NCI-H82 treated with DMSO at 0.1 percent for 48 hours (cell line): Measurements from ENCODE around the gene TACR1.
"Not testable (repeated sequence)": the region's sequence is repeated elsewhere in the genome, so short reads cannot be mapped to it uniquely, and the experiment has no call there.

Experiments
- DNase-seq: peaks from one replicate; lab custom pipeline; 2025; ENCODE audit not compliant: unreplicated experiment; lab: John Stamatoyannopoulos, UW

TACR1 gene

GRCh38 chr2:75195076-75195691 lies 4.1 kb downstream of the TACR1 start:
- DNase-seq = no peak

DNA sequence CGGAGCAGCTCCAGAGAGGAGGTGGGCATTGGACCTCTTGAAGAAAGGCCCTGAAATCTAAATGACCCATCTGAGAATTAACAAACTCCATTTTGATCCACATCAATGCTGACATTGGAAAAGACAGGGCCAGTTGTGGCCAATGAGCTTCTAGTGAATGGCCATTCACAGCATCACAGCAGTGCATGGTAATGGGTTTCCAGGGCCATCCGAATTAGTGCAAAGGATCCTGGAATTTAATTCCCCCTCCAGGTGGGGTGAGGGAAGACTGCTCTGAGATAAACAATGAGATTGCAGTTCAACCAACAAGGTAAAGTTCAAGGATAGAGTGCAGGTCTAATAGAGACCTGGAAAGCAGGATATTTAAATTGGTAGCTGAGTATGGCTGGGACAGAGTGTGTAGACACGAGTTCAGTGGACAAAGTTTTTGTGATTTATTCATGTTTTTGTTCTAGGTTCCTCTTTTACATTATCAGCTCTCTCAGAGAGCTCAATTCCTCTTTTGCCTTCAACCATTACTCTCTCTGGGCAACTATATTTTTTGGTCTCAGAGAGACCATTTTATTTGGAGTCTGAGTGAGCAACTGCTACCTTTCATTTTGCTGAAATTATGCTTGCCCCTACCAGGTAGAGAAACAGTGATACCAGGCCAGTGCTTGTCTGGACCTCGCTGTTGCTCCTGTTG lies 5.0 kb downstream of the TACR1 start:
- DNase-seq = no peak

DNA sequence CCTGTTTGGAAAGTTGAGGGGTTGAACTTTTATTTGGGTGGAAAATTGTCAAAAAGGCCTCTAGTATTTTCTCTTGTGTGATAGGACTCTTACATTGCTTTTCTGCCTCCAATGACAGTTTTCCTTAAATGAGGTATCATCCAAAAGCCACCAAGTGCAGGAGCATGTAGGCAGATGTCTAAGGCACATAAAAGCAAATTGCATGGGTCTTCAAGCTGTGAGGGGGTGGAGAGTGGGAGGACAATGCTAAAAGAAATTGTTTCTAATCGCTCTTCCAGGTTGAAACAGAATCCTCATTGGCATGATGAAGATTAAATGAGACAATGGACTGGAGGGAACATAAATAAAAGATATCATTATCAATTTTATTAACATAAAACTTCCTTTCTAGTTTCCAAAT lies 6.8 kb downstream of the TACR1 start:
- no peak for DNase-seq

GRCh38 chr2:75190271-75190990 lies 8.9 kb downstream of the TACR1 start:
- no peak for DNase-seq

- DNase-seq = no peak
Observed at GRCh38 chr2:75186821-75187220, 12.5 kb downstream of the TACR1 start.

DNA sequence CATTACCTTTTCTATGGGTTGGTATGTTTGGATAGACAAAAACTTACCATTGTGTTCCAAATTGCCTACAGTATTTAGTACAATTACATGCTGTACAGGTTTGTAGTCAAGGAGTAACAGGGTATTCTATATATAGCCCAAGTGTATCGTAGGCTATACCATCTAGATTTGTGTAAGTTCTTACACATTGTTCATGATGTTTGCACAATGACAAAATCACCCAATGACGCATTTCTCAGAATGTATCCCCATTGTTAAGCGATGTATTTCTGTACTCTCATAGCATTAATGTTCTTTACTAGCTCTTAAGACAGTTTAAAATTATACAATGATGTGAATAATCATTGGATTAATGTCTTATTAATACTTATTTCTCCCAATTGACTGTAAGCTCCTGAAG lies 16.7 kb downstream of the TACR1 start:
- no peak for DNase-seq

- no peak for DNase-seq
Observed at GRCh38 chr2:75180476-75180875, 18.8 kb downstream of the TACR1 start.

DNA sequence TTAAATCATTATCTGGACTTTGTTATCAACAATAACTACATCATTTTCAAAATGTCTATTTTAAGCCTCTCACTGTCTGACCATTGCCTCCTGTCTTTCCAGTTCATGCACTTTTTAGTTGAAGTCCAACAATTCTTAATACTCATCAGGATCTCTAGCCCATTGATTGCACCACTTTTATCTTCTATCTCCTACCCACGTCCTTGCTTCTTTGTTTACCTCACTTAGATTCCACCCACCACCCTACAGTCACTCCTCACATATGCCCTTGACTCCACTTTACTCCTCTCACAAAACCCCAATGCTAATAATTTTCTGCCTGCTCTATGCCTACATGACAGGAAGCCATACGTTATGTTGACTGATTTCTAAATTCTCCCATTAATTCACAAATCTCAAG lies 21.9 kb downstream of the TACR1 start:
- DNase-seq = no peak

DNA sequence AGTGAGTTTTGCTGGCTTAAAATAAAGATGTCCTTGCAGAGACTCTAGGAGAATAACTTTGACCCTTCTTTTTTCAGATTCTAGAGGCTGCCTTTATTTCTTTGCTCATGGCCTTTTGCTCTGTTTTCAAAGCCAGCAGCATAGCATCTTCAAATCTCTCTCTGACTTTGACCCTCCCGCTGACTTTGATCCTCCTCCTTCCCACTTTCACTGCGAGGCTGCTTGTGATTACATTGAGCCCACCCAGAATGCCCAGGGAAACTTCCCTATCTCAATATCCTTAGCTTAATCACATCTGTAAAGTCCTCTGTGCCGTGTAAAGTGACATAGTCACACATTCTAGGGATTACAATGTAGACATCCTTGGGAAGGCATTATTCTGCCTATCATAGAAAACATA lies 23.9 kb downstream of the TACR1 start:
- no peak for DNase-seq

GRCh38 chr2:75174981-75175380 lies 24.3 kb downstream of the TACR1 start:
- DNase-seq = no peak

- no peak for DNase-seq
Observed at GRCh38 chr2:75174519-75174918, 24.8 kb downstream of the TACR1 start.

DNA sequence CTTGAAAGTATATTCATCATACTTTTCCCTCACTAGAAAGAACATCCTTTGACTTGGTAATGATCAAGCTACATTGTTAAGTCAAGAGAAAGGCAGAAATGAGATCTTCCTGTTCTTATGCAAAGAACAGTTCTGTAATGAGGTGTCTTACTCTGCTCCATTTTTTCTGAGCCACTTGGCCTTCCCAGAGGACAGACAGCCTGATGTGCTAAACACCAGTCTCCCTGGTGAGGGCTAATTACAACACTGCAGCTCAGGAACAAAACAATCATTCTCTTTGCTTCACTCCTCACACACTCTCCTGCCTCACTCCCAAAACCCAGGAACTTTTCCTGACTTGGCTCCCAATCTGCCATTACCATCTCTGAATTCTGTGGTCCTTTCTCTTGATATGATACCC lies 25.6 kb downstream of the TACR1 start:
- DNase-seq = no peak

DNA sequence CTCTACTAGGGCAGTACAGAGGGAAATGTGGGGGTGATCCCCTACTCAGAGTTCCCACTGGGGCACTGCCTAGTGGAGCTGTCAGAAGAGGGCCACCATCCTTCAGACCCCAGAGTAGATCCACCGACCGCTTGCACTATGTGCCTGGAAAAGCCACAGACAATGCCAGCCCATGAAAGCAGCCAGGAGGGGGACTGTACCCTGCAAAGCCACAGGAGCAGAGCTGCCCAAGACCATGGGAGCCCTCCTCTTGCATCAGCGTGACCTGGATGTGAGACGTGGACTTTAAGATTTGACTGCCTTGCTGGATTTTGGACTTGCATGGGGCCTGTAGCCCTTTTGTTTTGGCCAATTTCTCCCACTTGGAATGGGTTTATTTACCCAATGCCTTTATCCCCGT lies 27.9 kb downstream of the TACR1 start:
- not testable (repeated sequence) for DNase-seq

GRCh38 chr2:75170889-75171288 lies 28.4 kb downstream of the TACR1 start:
- DNase-seq = no peak

- peak; percentile 17 for DNase-seq
Observed at GRCh38 chr2:75168186-75168585, 31.1 kb downstream of the TACR1 start.

GRCh38 chr2:75166491-75166890 lies 32.8 kb downstream of the TACR1 start:
- no peak for DNase-seq

GRCh38 chr2:75162897-75163296 lies 36.4 kb downstream of the TACR1 start:
- no peak for DNase-seq

GRCh38 chr2:75162259-75162658 lies 37.1 kb downstream of the TACR1 start:
- DNase-seq = no peak

- no peak for DNase-seq
Observed at GRCh38 chr2:75157435-75157834, 41.9 kb downstream of the TACR1 start.

GRCh38 chr2:75155115-75155514 lies 44.2 kb downstream of the TACR1 start:
- DNase-seq = no peak

DNA sequence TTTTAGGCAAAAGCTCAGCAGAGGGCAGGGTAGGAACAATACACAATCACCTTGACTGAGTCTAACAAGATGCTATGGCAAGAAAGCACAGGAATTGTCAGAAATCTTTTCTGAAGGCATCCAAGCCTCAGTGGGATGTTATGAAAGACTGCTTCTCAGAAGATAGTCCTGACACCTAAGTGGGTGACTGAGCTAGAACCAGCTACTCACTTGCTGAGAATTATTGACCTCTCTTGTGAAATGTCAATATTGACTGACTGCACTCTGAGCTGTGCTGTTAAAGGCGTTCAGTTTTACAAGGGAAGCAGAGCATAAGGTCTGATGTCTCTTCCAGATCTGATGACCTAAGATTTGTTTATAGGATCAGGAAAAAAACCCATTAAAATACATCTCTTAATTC lies 46.1 kb downstream of the TACR1 start:
- DNase-seq = no peak

DNA sequence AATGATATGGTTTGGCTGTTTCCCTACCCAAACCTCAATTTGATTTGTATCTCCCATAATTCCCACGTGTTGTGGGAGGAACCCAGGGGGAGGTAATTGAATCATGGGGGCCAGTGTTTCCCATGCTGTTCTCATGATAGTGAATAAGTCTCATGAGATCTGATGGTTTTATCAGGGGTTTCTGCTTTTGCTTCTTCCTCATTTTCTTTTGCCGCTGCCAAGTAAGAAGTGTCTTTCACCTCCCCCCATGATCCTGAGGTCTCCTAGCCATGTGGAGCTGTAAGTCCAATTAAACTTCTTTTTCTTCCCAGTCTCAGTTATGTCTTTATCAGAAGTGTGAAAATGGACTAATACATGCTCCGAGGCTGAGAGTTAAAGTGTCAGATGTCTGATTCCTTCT lies 47.1 kb downstream of the TACR1 start:
- not testable (repeated sequence) for DNase-seq
